Measurements from ENCODE around the gene FAM181A. TPM values are rescaled to one million over a fixed set of nuclear protein-coding genes. Genes with fewer than 3 reads are reported as not detected.

Gene FAM181A
- total and polyA plus RNA-seq, 2 experiments from 2014 or later, result not detected

DNA sequence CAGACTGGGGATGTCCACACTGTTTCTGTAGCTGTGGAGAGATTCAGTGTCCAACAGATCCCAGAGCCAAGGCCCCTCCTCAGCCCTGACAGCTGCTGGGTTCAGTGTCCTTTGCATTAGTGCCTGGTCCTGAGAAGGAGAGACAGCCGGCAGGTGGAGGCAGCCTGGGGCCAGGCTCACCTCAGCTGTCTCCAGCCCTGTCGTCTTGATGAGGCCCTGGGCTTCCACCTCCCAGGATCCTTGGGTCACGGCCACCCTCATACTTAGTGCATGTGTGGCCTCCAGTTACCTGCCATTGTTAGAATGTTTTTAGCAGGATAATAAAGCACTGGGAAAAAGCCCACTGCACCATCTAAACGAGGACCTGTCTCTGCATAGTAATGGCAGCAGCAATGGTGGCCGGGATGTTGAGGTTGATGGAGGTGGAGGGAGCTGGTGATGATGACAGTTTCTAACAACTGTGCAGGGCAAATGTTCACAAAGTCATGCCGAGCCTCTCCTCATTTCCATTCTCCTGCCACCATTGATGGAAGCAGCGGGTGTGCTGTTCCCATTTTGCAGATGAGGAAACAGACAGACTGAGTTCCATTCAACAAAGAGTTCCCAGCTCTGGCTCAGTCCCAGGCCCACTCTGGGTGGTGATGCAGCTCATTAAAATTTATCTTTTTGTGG, 31.6 kb downstream of the FAM181A start:
- DNase-seq (ENCODE audit: low spot score), result no peak
- no peaks in the 10 kb centered on the region for H3K36me3 ChIP-seq (ENCODE audit: insufficient read depth)
- peak overlapping the region; percentile 78; the same call in 1 of the 2 replicates for H2AFZ ChIP-seq
- H3K79me2 ChIP-seq (replicated peaks; ENCODE audit: insufficient read depth), result no peaks in the 10 kb centered on the region
- H3K27me3 ChIP-seq (ENCODE audit: insufficient read depth), result no peaks in the 10 kb centered on the region
- no peak overlapping the region for H3K4me3 Mint-ChIP-seq
- H3K27ac Mint-ChIP-seq, result no peak overlapping the region; the same call in 1 of the 2 replicates
- H3K4me3 ChIP-seq, result no peak overlapping the region
- TF ChIP-seq JUNB (IDR thresholded peaks at IDR 0.05; ENCODE audit: unreplicated experiment), result no peak
- no peak for TF ChIP-seq EZH2phosphoT487 (IDR thresholded peaks at IDR 0.05; ENCODE audit: unreplicated experiment)
- no peak for TF ChIP-seq CREB1 (CRISPR knock-in tag; IDR thresholded peaks at IDR 0.05; ENCODE audit: low read depth)
- no peak for TF ChIP-seq POLR2AphosphoS5 (IDR thresholded peaks at IDR 0.05; ENCODE audit: low read depth)
- no peak for TF ChIP-seq ZNF114 (CRISPR knock-in tag; IDR thresholded peaks at IDR 0.05)
- TF ChIP-seq, protein P1, sequence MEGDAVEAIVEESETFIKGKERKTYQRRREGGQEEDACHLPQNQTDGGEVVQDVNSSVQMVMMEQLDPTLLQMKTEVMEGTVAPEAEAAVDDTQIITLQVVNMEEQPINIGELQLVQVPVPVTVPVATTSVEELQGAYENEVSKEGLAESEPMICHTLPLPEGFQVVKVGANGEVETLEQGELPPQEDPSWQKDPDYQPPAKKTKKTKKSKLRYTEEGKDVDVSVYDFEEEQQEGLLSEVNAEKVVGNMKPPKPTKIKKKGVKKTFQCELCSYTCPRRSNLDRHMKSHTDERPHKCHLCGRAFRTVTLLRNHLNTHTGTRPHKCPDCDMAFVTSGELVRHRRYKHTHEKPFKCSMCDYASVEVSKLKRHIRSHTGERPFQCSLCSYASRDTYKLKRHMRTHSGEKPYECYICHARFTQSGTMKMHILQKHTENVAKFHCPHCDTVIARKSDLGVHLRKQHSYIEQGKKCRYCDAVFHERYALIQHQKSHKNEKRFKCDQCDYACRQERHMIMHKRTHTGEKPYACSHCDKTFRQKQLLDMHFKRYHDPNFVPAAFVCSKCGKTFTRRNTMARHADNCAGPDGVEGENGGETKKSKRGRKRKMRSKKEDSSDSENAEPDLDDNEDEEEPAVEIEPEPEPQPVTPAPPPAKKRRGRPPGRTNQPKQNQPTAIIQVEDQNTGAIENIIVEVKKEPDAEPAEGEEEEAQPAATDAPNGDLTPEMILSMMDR (conservative IDR thresholded peaks at IDR 0.05; ENCODE audit: low read depth in 2 of 2), result no peak
- TF ChIP-seq NANOG (IDR thresholded peaks at IDR 0.05; ENCODE audit: borderline replicate concordance), result no peak
- TF ChIP-seq, protein P2, sequence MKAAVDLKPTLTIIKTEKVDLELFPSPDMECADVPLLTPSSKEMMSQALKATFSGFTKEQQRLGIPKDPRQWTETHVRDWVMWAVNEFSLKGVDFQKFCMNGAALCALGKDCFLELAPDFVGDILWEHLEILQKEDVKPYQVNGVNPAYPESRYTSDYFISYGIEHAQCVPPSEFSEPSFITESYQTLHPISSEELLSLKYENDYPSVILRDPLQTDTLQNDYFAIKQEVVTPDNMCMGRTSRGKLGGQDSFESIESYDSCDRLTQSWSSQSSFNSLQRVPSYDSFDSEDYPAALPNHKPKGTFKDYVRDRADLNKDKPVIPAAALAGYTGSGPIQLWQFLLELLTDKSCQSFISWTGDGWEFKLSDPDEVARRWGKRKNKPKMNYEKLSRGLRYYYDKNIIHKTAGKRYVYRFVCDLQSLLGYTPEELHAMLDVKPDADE (IDR thresholded peaks at IDR 0.05), result no peak
- TF ChIP-seq, protein P3, sequence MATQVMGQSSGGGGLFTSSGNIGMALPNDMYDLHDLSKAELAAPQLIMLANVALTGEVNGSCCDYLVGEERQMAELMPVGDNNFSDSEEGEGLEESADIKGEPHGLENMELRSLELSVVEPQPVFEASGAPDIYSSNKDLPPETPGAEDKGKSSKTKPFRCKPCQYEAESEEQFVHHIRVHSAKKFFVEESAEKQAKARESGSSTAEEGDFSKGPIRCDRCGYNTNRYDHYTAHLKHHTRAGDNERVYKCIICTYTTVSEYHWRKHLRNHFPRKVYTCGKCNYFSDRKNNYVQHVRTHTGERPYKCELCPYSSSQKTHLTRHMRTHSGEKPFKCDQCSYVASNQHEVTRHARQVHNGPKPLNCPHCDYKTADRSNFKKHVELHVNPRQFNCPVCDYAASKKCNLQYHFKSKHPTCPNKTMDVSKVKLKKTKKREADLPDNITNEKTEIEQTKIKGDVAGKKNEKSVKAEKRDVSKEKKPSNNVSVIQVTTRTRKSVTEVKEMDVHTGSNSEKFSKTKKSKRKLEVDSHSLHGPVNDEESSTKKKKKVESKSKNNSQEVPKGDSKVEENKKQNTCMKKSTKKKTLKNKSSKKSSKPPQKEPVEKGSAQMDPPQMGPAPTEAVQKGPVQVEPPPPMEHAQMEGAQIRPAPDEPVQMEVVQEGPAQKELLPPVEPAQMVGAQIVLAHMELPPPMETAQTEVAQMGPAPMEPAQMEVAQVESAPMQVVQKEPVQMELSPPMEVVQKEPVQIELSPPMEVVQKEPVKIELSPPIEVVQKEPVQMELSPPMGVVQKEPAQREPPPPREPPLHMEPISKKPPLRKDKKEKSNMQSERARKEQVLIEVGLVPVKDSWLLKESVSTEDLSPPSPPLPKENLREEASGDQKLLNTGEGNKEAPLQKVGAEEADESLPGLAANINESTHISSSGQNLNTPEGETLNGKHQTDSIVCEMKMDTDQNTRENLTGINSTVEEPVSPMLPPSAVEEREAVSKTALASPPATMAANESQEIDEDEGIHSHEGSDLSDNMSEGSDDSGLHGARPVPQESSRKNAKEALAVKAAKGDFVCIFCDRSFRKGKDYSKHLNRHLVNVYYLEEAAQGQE (IDR thresholded peaks at IDR 0.05; ENCODE audit: unreplicated experiment), result no peak
- TF ChIP-seq, protein P4, sequence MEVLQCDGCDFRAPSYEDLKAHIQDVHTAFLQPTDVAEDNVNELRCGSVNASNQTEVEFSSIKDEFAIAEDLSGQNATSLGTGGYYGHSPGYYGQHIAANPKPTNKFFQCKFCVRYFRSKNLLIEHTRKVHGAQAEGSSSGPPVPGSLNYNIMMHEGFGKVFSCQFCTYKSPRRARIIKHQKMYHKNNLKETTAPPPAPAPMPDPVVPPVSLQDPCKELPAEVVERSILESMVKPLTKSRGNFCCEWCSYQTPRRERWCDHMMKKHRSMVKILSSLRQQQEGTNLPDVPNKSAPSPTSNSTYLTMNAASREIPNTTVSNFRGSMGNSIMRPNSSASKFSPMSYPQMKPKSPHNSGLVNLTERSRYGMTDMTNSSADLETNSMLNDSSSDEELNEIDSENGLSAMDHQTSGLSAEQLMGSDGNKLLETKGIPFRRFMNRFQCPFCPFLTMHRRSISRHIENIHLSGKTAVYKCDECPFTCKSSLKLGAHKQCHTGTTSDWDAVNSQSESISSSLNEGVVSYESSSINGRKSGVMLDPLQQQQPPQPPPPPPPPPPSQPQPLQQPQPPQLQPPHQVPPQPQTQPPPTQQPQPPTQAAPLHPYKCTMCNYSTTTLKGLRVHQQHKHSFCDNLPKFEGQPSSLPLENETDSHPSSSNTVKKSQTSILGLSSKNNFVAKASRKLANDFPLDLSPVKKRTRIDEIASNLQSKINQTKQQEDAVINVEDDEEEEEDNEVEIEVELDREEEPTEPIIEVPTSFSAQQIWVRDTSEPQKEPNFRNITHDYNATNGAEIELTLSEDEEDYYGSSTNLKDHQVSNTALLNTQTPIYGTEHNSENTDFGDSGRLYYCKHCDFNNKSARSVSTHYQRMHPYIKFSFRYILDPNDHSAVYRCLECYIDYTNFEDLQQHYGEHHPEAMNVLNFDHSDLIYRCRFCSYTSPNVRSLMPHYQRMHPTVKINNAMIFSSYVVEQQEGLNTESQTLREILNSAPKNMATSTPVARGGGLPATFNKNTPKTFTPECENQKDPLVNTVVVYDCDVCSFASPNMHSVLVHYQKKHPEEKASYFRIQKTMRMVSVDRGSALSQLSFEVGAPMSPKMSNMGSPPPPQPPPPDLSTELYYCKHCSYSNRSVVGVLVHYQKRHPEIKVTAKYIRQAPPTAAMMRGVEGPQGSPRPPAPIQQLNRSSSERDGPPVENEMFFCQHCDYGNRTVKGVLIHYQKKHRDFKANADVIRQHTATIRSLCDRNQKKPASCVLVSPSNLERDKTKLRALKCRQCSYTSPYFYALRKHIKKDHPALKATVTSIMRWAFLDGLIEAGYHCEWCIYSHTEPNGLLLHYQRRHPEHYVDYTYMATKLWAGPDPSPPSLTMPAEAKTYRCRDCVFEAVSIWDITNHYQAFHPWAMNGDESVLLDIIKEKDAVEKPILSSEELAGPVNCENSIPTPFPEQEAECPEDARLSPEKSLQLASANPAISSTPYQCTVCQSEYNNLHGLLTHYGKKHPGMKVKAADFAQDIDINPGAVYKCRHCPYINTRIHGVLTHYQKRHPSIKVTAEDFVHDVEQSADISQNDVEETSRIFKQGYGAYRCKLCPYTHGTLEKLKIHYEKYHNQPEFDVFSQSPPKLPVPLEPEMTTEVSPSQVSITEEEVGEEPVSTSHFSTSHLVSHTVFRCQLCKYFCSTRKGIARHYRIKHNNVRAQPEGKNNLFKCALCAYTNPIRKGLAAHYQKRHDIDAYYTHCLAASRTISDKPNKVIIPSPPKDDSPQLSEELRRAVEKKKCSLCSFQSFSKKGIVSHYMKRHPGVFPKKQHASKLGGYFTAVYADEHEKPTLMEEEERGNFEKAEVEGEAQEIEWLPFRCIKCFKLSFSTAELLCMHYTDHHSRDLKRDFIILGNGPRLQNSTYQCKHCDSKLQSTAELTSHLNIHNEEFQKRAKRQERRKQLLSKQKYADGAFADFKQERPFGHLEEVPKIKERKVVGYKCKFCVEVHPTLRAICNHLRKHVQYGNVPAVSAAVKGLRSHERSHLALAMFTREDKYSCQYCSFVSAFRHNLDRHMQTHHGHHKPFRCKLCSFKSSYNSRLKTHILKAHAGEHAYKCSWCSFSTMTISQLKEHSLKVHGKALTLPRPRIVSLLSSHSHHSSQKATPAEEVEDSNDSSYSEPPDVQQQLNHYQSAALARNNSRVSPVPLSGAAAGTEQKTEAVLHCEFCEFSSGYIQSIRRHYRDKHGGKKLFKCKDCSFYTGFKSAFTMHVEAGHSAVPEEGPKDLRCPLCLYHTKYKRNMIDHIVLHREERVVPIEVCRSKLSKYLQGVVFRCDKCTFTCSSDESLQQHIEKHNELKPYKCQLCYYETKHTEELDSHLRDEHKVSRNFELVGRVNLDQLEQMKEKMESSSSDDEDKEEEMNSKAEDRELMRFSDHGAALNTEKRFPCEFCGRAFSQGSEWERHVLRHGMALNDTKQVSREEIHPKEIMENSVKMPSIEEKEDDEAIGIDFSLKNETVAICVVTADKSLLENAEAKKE (CRISPR knock-in tag; IDR thresholded peaks at IDR 0.05), result no peak
- TF ChIP-seq EZH2 (IDR thresholded peaks at IDR 0.05; ENCODE audit: low read depth, unreplicated experiment), result no peak
- no peak for TF ChIP-seq STAT1 (IDR thresholded peaks at IDR 0.05; ENCODE audit: unreplicated experiment)
- no peak for TF ChIP-seq ZNF331 (CRISPR knock-in tag; IDR thresholded peaks at IDR 0.05; ENCODE audit: low read depth)
- no peaks in the 10 kb centered on the region for H3F3A ChIP-seq (replicated peaks; ENCODE audit: low read depth)
- no peaks in the 10 kb centered on the region for H3K9me2 ChIP-seq (ENCODE audit: insufficient read depth)
- no peaks in the 10 kb centered on the region for H4K20me1 ChIP-seq (replicated peaks; ENCODE audit: insufficient read depth)
- H3K9me3 Mint-ChIP-seq, result no peaks in the 10 kb centered on the region
- no peak overlapping the region; the same call in 1 of the 2 replicates for H3K4me2 ChIP-seq
- no peak for ATAC-seq
- H3K4me1 ChIP-seq (ENCODE audit: insufficient read depth), result no peaks in the 10 kb centered on the region
- H3K27me3 Mint-ChIP-seq (ENCODE audit: insufficient read depth, low read depth, poor library complexity), result peaks cover 2% of the 10 kb centered on the region
- H3K36me3 Mint-ChIP-seq (ENCODE audit: low read depth), result no peaks in the 10 kb centered on the region
- H3K27ac ChIP-seq (ENCODE audit: low read depth), result no peak overlapping the region
- peaks cover 26% of the 10 kb centered on the region for H3K4me1 Mint-ChIP-seq
